Caco-2 (cell line): ENCODE results near the gene ERF. TPM values are rescaled to one million over a fixed set of nuclear protein-coding genes. Genes with fewer than 3 reads are reported as not detected.

ENCODE experiments used
- BruUV-seq: library from RNA; stranded (reverse); fragments of 400-500 nt; replicated peaks from 2 replicates; lab custom pipeline; 2021; lab: Mats Ljungman, UMichigan
- CTCF ChIA-PET: fragments of 300-600 bp; sonication (Branson Sonifier 250); formaldehyde crosslinking; loops from one replicate; lab custom pipeline; 2022; ENCODE audit warnings: antibody characterized with exemption; lab: Charles Lee
- POLR2A ChIA-PET: fragments of 300-600 bp; sonication (Branson Sonifier 250); formaldehyde crosslinking; loops from one replicate; lab custom pipeline; 2022; ENCODE audit warnings: antibody characterized with exemption; lab: Charles Lee
- DNase-seq, 2 experiments: peaks; one replicate each; pipeline versions ENCODE4 v3.0.0 to v3.0.0-alpha.2; 2020 to 2022
- H3K27me3 ChIP-seq: replicated peaks from 2 replicates; pipeline ENCODE4 v1.6.0; 2011; ENCODE audit warnings: low read length; ENCODE audit not compliant: control insufficient read depth, insufficient read depth
- H3K36me3 ChIP-seq: 2 replicates; pipeline ENCODE4 v1.5.1; 2011; ENCODE audit warnings: low read length; ENCODE audit not compliant: control insufficient read depth, insufficient read depth
- H3K4me1 ChIP-seq: fragments of 250-450 bp; sonication (Bioruptor Pico); 2 replicates; pipeline ENCODE4 v1.5.1; 2020; ENCODE audit warnings: mild to moderate bottlenecking
- H3K4me3 ChIP-seq: 2 replicates; pipeline ENCODE4 v1.5.1; 2011; ENCODE audit warnings: low read depth, mild to moderate bottlenecking, control low read depth, low read length
- H3K9me3 ChIP-seq: fragments of 250-450 bp; sonication (Bioruptor Pico); 2 replicates; pipeline ENCODE4 v1.5.1; 2020; ENCODE audit warnings: mild to moderate bottlenecking, moderate library complexity
- H3K27ac Mint-ChIP-seq: one replicate; pipeline ENCODE4 v1.8.0; 2022; ENCODE audit warnings: mixed read lengths; ENCODE audit not compliant: unreplicated experiment
- H3K27me3 Mint-ChIP-seq: one replicate; pipeline ENCODE4 v1.8.0; 2022; ENCODE audit warnings: mixed read lengths; ENCODE audit not compliant: insufficient read depth, unreplicated experiment
- H3K36me3 Mint-ChIP-seq: one replicate; pipeline ENCODE4 v1.8.0; 2022; ENCODE audit warnings: mild to moderate bottlenecking, mixed read lengths; ENCODE audit not compliant: insufficient read depth, unreplicated experiment
- H3K4me1 Mint-ChIP-seq: one replicate; pipeline ENCODE4 v1.8.0; 2022; ENCODE audit warnings: low read depth, mixed read lengths; ENCODE audit not compliant: unreplicated experiment
- H3K4me3 Mint-ChIP-seq: one replicate; pipeline ENCODE4 v1.8.0; 2022; ENCODE audit warnings: mild to moderate bottlenecking, moderate library complexity, mixed read lengths; ENCODE audit not compliant: unreplicated experiment
- H3K9me3 Mint-ChIP-seq: one replicate; pipeline ENCODE4 v1.8.0; 2022; ENCODE audit warnings: mixed read lengths; ENCODE audit not compliant: unreplicated experiment
- CTCF ChIP-seq, 2 experiments: fragments of 200-600 bp in 1 of 2; IDR thresholded peaks; 1 replicate in 1 of 2; 2 replicates in 1 of 2; pipeline versions ENCODE4 v1.5.1 to v1.8.0; 2011 to 2022; ENCODE audit warnings: antibody characterized with exemption in 1 of 2, control low read depth in 1 of 2, inconsistent platforms in 1 of 2, low read depth in 1 of 2, low read length in 1 of 2, mild to moderate bottlenecking in 1 of 2, moderate library complexity in 1 of 2; ENCODE audit not compliant: insufficient read depth in 1 of 2, severe bottlenecking in 1 of 2, unreplicated experiment in 1 of 2
- intact Hi-C: fragments of 100-400 bp; cut with micrococcal nuclease; formaldehyde crosslinking; loops from one replicate; pipeline ENCODE4 v1.10.0; 2022; ENCODE audit not compliant: unreplicated experiment
- total RNA-seq: library from RNA; stranded (reverse); gene quantifications from 2 replicates; pipeline ENCODE4 v1.2.3, GENCODE V29; 2022

ERF gene
- total RNA-seq, 1 experiment from 2014 or later, result 149 TPM

GRCh38 chr19:42235181-42235580, 19.7 kb downstream of the ERF start:
- H3K27me3 ChIP-seq, result no peaks in the 10 kb centered on the region
- CTCF ChIA-PET, result no interaction called here
- Mint-ChIP-seq H3K4me3 (no peak overlapping the region), H3K27ac (peak overlapping the region; percentile 18), H3K9me3 (no peaks in the 10 kb centered on the region), H3K27me3 (no peaks in the 10 kb centered on the region), H3K36me3 (peaks cover 82% of the 10 kb centered on the region), H3K4me1 (peaks cover 12% of the 10 kb centered on the region)
- no peak overlapping the region for H3K4me3 ChIP-seq
- no TSS peak for BruUV-seq
- TF ChIP-seq CTCF (IDR thresholded peaks at IDR 0.05; ENCODE audit: insufficient read depth in 1 of 2, low read depth in 1 of 2, low read length in 1 of 2, severe bottlenecking in 1 of 2, unreplicated experiment in 1 of 2), result no peak
- peaks cover 6% of the 10 kb centered on the region; the same call in 1 of the 2 replicates for H3K4me1 ChIP-seq
- H3K36me3 ChIP-seq, result peaks cover 2% of the 10 kb centered on the region
- H3K9me3 ChIP-seq, result no peaks in the 10 kb centered on the region
- DNase-seq, result no peak
- POLR2A ChIA-PET, result interaction anchor here (0.6 kb wide), 1 partner anchor 151 kb away, joined by 10 read pairs; no protein-coding TSS in a partner anchor
- intact Hi-C loops, result no loop called here

GRCh38 chr19:42234364-42234763, 20.6 kb downstream of the ERF start:
- H3K4me3 ChIP-seq, result no peak overlapping the region
- no peaks in the 10 kb centered on the region for H3K9me3 Mint-ChIP-seq
- H3K4me3 Mint-ChIP-seq, result no peak overlapping the region
- ChIA-PET CTCF (no interaction called here), POLR2A (no interaction called here)
- peaks cover 18% of the 10 kb centered on the region for H3K4me1 Mint-ChIP-seq
- peaks cover 6% of the 10 kb centered on the region; the same call in 1 of the 2 replicates for H3K4me1 ChIP-seq
- peaks cover 4% of the 10 kb centered on the region for H3K36me3 ChIP-seq
- intact Hi-C loops, result no loop called here
- no peak for DNase-seq
- peaks cover 87% of the 10 kb centered on the region for H3K36me3 Mint-ChIP-seq
- H3K27ac Mint-ChIP-seq, result no peak overlapping the region
- BruUV-seq, result no TSS peak
- no peaks in the 10 kb centered on the region for H3K9me3 ChIP-seq
- no peaks in the 10 kb centered on the region for H3K27me3 Mint-ChIP-seq
- no peak for TF ChIP-seq CTCF (IDR thresholded peaks at IDR 0.05; ENCODE audit: insufficient read depth in 1 of 2, low read depth in 1 of 2, low read length in 1 of 2, severe bottlenecking in 1 of 2, unreplicated experiment in 1 of 2)
- H3K27me3 ChIP-seq, result no peaks in the 10 kb centered on the region

- H3K4me1 Mint-ChIP-seq, result peaks cover 18% of the 10 kb centered on the region
- no peak for TF ChIP-seq CTCF (IDR thresholded peaks at IDR 0.05; ENCODE audit: insufficient read depth in 1 of 2, low read depth in 1 of 2, low read length in 1 of 2, severe bottlenecking in 1 of 2, unreplicated experiment in 1 of 2)
- ChIA-PET POLR2A (interaction anchor here (2.6 kb wide), 1 partner anchor 9 kb away, joined by 9 read pairs; the partner anchor contains the start of gene GSK3A), CTCF (interaction anchor here (0.6 kb wide), 1 partner anchor 46 kb away, joined by 3 read pairs; no protein-coding TSS in a partner anchor)
- DNase-seq, result no peak
- H3K27me3 Mint-ChIP-seq, result no peaks in the 10 kb centered on the region
- Histone ChIP-seq H3K36me3 (peaks cover 4% of the 10 kb centered on the region), H3K27me3 (no peaks in the 10 kb centered on the region), H3K4me3 (no peak overlapping the region), H3K4me1 (peaks cover 6% of the 10 kb centered on the region; the same call in 1 of the 2 replicates), H3K9me3 (no peaks in the 10 kb centered on the region)
- peak overlapping the region; percentile 59 for H3K27ac Mint-ChIP-seq
- intact Hi-C loops, result no loop called here
- no peaks in the 10 kb centered on the region for H3K9me3 Mint-ChIP-seq
- BruUV-seq, result no TSS peak
- H3K4me3 Mint-ChIP-seq, result no peak overlapping the region
- peaks cover 87% of the 10 kb centered on the region for H3K36me3 Mint-ChIP-seq
Measured at GRCh38 chr19:42233678-42234292, 21.1 kb downstream of the ERF start.
